H1 (cell line): Measurements from ENCODE around the gene SLC9C1. TPM values are rescaled to one million over a fixed set of nuclear protein-coding genes. Genes with fewer than 3 reads are reported as not detected.

ENCODE experiments used
- CTCF ChIA-PET: fragments of 300-600 bp; sonication (Branson Sonifier 250); formaldehyde crosslinking; loops from one replicate; lab custom pipeline; 2021; ENCODE audit not compliant: partially characterized antibody; lab: Charles Lee
- POLR2A ChIA-PET: fragments of 300-600 bp; sonication (Branson Sonifier 250); formaldehyde crosslinking; loops from one replicate; lab custom pipeline; 2021; ENCODE audit warnings: inconsistent platforms; ENCODE audit not compliant: partially characterized antibody; lab: Charles Lee
- DNase-seq, 2 experiments: peaks; one replicate each; pipeline versions ENCODE4 v3.0.0 to v3.0.0-alpha.2; 2010 to 2022; ENCODE audit warnings: low spot score in 2 of 2, low read depth in 1 of 2, mixed read lengths in 1 of 2
- FAIRE-seq: peaks from 2 replicates; lab custom pipeline; 2011; peaks lifted over from hg19 to GRCh38; lab: Jason Lieb, UNC
- H2AFZ ChIP-seq: 2 replicates; pipeline ENCODE4 v1.8.1; 2012; ENCODE audit warnings: low read length, inconsistent platforms
- H2AK5ac ChIP-seq: 2 replicates; pipeline ENCODE4 v1.6.1; 2013; ENCODE audit warnings: low read depth, low read length
- H2BK120ac ChIP-seq: replicated peaks from 2 replicates; pipeline ENCODE3; 2013; ENCODE audit warnings: low read depth, low read length, inconsistent platforms
- H2BK12ac ChIP-seq: 2 replicates; pipeline ENCODE4 v1.6.1; 2013; ENCODE audit warnings: low read depth, low read length
- H2BK15ac ChIP-seq: 2 replicates; pipeline ENCODE4 v1.6.1; 2013; ENCODE audit warnings: low read length
- H2BK20ac ChIP-seq: 2 replicates; pipeline ENCODE4 v1.6.1; 2013; ENCODE audit warnings: low read length
- H2BK5ac ChIP-seq: 2 replicates; pipeline ENCODE4 v1.6.1; 2013; ENCODE audit warnings: low read depth, low read length
- H3K14ac ChIP-seq: 2 replicates; pipeline ENCODE4 v1.6.1; 2013; ENCODE audit warnings: inconsistent platforms; ENCODE audit not compliant: insufficient read length
- H3K18ac ChIP-seq: 2 replicates; pipeline ENCODE4 v1.6.1; 2013; ENCODE audit warnings: low read length; ENCODE audit errors: extremely low read depth
- H3K23ac ChIP-seq: 2 replicates; pipeline ENCODE4 v1.6.1; 2013; ENCODE audit warnings: inconsistent platforms; ENCODE audit not compliant: insufficient read length
- H3K23me2 ChIP-seq: 2 replicates; pipeline ENCODE4 v1.6.1; 2013; ENCODE audit warnings: low read depth, low read length
- H3K27ac ChIP-seq: 2 replicates; pipeline ENCODE4 v1.6.1; 2011; ENCODE audit warnings: low read depth, low read length, inconsistent platforms
- H3K27me3 ChIP-seq, 4 experiments: replicated peaks in 1 of 4; 1 replicate in 1 of 4; 2 replicates in 3 of 4; pipeline versions ENCODE4 v1.6.1 to v1.8.1; 2011 to 2013; ENCODE audit warnings: low read length in 3 of 4, mild to moderate bottlenecking in 3 of 4, inconsistent platforms in 2 of 4, mixed read lengths in 2 of 4, moderate library complexity in 1 of 4; ENCODE audit not compliant: control insufficient read depth in 3 of 4, insufficient read depth in 3 of 4; ENCODE audit errors: extremely low read depth in 1 of 4
- H3K36me3 ChIP-seq, 4 experiments: 2 replicates each; pipeline versions ENCODE4 v1.6.1 to v1.8.1; 2011 to 2013; ENCODE audit warnings: mild to moderate bottlenecking in 4 of 4, low read length in 3 of 4, moderate library complexity in 2 of 4, control low read depth in 1 of 4, inconsistent platforms in 1 of 4; ENCODE audit not compliant: insufficient read depth in 4 of 4, control insufficient read depth in 2 of 4
- H3K4ac ChIP-seq: replicated peaks from 2 replicates; pipeline ENCODE3; 2013; ENCODE audit warnings: low read length, low read depth, mixed read lengths, inconsistent platforms; ENCODE audit not compliant: insufficient read length
- H3K4me1 ChIP-seq, 4 experiments: replicated peaks in 1 of 4; 1 replicate in 1 of 4; 2 replicates in 3 of 4; pipeline versions ENCODE4 v1.6.1 to v1.8.1; 2011 to 2013; ENCODE audit warnings: low read length in 3 of 4, inconsistent platforms in 2 of 4, mixed read lengths in 1 of 4; ENCODE audit not compliant: insufficient read depth in 4 of 4, control insufficient read depth in 3 of 4
- H3K4me2 ChIP-seq, 2 experiments: 2 replicates each; pipeline versions ENCODE4 v1.6.1 to v1.8.1; 2011 to 2013; ENCODE audit warnings: low read depth in 2 of 2, low read length in 2 of 2, control low read depth in 1 of 2, inconsistent platforms in 1 of 2, mild to moderate bottlenecking in 1 of 2; ENCODE audit not compliant: insufficient read depth in 1 of 2
- H3K4me3 ChIP-seq, 4 experiments: fragments of 200-600, 300-600 bp in 1 of 4; sonication (generic), shearing (Covaris generic), sonication (Bioruptor Twin) in 1 of 4; 2 replicates each; pipeline versions ENCODE4 v1.5.1 to v1.8.1; 2011 to 2016; ENCODE audit warnings: low read length in 4 of 4, low read depth in 3 of 4, control low read depth in 2 of 4, inconsistent platforms in 2 of 4, mild to moderate bottlenecking in 2 of 4, mixed read lengths in 1 of 4, moderate library complexity in 1 of 4; ENCODE audit not compliant: insufficient read depth in 2 of 4; ENCODE audit errors: extremely low read depth in 1 of 4
- H3K56ac ChIP-seq: replicated peaks from 2 replicates; pipeline ENCODE3; 2013; ENCODE audit warnings: low read depth, mild to moderate bottlenecking, mixed read lengths, low read length, inconsistent platforms; ENCODE audit not compliant: insufficient read length
- H3K79me1 ChIP-seq: 2 replicates; pipeline ENCODE4 v1.6.1; 2013; ENCODE audit warnings: low read depth, low read length, control low read depth
- H3K79me2 ChIP-seq, 2 experiments: 2 replicates each; pipeline versions ENCODE4 v1.6.1 to v1.8.1; 2012 to 2013; ENCODE audit warnings: low read length in 2 of 2, mild to moderate bottlenecking in 2 of 2, inconsistent platforms in 1 of 2; ENCODE audit not compliant: insufficient read depth in 2 of 2, control insufficient read depth in 1 of 2
- H3K9ac ChIP-seq, 4 experiments: replicated peaks in 1 of 4; 1 replicate in 1 of 4; 2 replicates in 3 of 4; pipeline versions ENCODE4 v1.6.1 to v1.8.1; 2011 to 2013; ENCODE audit warnings: low read depth in 3 of 4, low read length in 3 of 4, control low read depth in 2 of 4, mild to moderate bottlenecking in 2 of 4, moderate library complexity in 2 of 4, inconsistent platforms in 1 of 4; ENCODE audit errors: extremely low read depth in 1 of 4
- H3K9me3 ChIP-seq, 2 experiments: 2 replicates each; pipeline versions ENCODE4 v1.6.1 to v1.8.1; 2012 to 2013; ENCODE audit warnings: mild to moderate bottlenecking in 2 of 2, moderate library complexity in 2 of 2, control low read depth in 1 of 2, inconsistent platforms in 1 of 2, low read depth in 1 of 2, low read length in 1 of 2, mixed read lengths in 1 of 2; ENCODE audit not compliant: insufficient read depth in 2 of 2
- H4K20me1 ChIP-seq, 2 experiments: replicated peaks in 1 of 2; 2 replicates each; pipeline versions ENCODE3 to v1.8.1; 2011 to 2013; ENCODE audit warnings: inconsistent platforms in 2 of 2, low read length in 2 of 2, mild to moderate bottlenecking in 1 of 2; ENCODE audit not compliant: insufficient read depth in 2 of 2, control insufficient read depth in 1 of 2
- H4K5ac ChIP-seq: 2 replicates; pipeline ENCODE4 v1.6.1; 2013; ENCODE audit warnings: low read length, low read depth, mixed read lengths, inconsistent platforms; ENCODE audit not compliant: insufficient read length
- H4K8ac ChIP-seq: 2 replicates; pipeline ENCODE4 v1.8.0; 2013; ENCODE audit warnings: mild to moderate bottlenecking, moderate library complexity, low read length, inconsistent platforms; ENCODE audit not compliant: insufficient read depth; ENCODE audit errors: extremely low read depth
- H4K91ac ChIP-seq: replicated peaks from 2 replicates; pipeline ENCODE3; 2013; ENCODE audit warnings: low read length, mixed read lengths, inconsistent platforms; ENCODE audit not compliant: insufficient read length
- BCL11A ChIP-seq, 2 experiments: IDR thresholded peaks; one replicate each; pipeline ENCODE4 v1.6.1; 2011; ENCODE audit warnings: low read depth in 2 of 2, low read length in 2 of 2, mild to moderate bottlenecking in 2 of 2
- CEBPB ChIP-seq: IDR thresholded peaks from 2 replicates; pipeline ENCODE4 v1.6.1; 2012; ENCODE audit warnings: low read depth, low read length
- CTCF ChIP-seq, 3 experiments: IDR thresholded peaks; 1 replicate in 2 of 3; 2 replicates in 1 of 3; pipeline versions ENCODE4 v1.5.1 to v1.6.1; 2011; ENCODE audit warnings: low read length in 3 of 3, mild to moderate bottlenecking in 3 of 3, inconsistent platforms in 2 of 3, low read depth in 1 of 3, moderate library complexity in 1 of 3; ENCODE audit not compliant: insufficient read depth in 1 of 3; ENCODE audit errors: control extremely low read depth in 1 of 3
- EP300 ChIP-seq, 2 experiments: IDR thresholded peaks; 1 replicate in 1 of 2; 2 replicates in 1 of 2; pipeline ENCODE4 v1.6.1; 2011 to 2012; ENCODE audit warnings: low read depth in 2 of 2, low read length in 2 of 2, mild to moderate bottlenecking in 2 of 2, borderline replicate concordance in 1 of 2, inconsistent platforms in 1 of 2, moderate library complexity in 1 of 2
- MAX ChIP-seq: IDR thresholded peaks from 2 replicates; pipeline ENCODE4 v1.6.1; 2012; ENCODE audit warnings: inconsistent platforms
- SP2 ChIP-seq: IDR thresholded peaks from 2 replicates; pipeline ENCODE4 v1.6.1; 2012; ENCODE audit warnings: mild to moderate bottlenecking, low read length, inconsistent platforms
- SRF ChIP-seq: IDR thresholded peaks from 2 replicates; pipeline ENCODE4 v1.6.1; 2011; ENCODE audit warnings: mild to moderate bottlenecking, low read depth, low read length, moderate library complexity
- TAF1 ChIP-seq: IDR thresholded peaks from 2 replicates; pipeline ENCODE4 v1.6.1; 2011; ENCODE audit warnings: mild to moderate bottlenecking, low read depth, low read length
- TAF7 ChIP-seq: optimal IDR thresholded peaks from 2 replicates; pipeline ENCODE3; 2011; ENCODE audit warnings: low read depth, mild to moderate bottlenecking, inconsistent platforms, low read length, moderate library complexity, borderline replicate concordance
- WGBS, 2 experiments: shearing (Covaris generic) in 1 of 2; methylation state at CpG; one replicate each; pipeline versions ENCODE4 v1.1.6 to v1.1.7; 2013 to 2015; ENCODE audit warnings: low lambda C conversion rate in 2 of 2, mixed read lengths in 2 of 2, inconsistent platforms in 1 of 2, low coverage in 1 of 2, missing lambda C conversion rate in 1 of 2; ENCODE audit not compliant: insufficient replicate concordance in 2 of 2, insufficient coverage in 1 of 2, insufficient read length in 1 of 2; ENCODE audit errors: extremely low coverage in 1 of 2, missing lambda C conversion rate in 1 of 2; 5-methylcytosine and 5-hydroxymethylcytosine counted together
- polyA plus RNA-seq, 7 experiments: library from polyadenylated mRNA; depleted of rRNA in 3 of 7; stranded (reverse) in 5 of 7; unstranded in 2 of 7; fragments of >200 nt in 5 of 7; fragments of 200-250 nt in 2 of 7; gene quantifications; 1 replicate in 5 of 7; 2 replicates in 1 of 7; 4 replicates in 1 of 7; pipeline versions ENCODE4 v1.2.1 to v1.2.3, GENCODE V29; 2011 to 2013; ENCODE audit warnings: missing spikeins in 2 of 7, mixed read lengths in 2 of 7
- total RNA-seq: library from RNA; stranded (reverse); fragmentation: NEBNext Ultra II Directional; extraction: Animal tissue kit (Norgen Biotek cat#: 25700); gene quantifications from 2 replicates; pipeline ENCODE4 v1.2.1, GENCODE V29; 2021

SLC9C1 gene
- total and polyA plus RNA-seq, 2 of the 8 experiments (the other 6 are each of a cell fraction or from before 2014, with no cell fraction given) = 0.15 to 0.24 TPM

- Histone ChIP-seq H3K9ac (no peak overlapping the region), H4K8ac (no peak overlapping the region), H4K5ac (no peak overlapping the region), H3K36me3 (no peaks in the 10 kb centered on the region), H2AK5ac (no peak overlapping the region), H3K27ac (no peak overlapping the region), H2BK15ac (no peak overlapping the region), H3K4me1 (no peaks in the 10 kb centered on the region), H2BK20ac (no peak overlapping the region), H3K79me2 (no peaks in the 10 kb centered on the region), H4K20me1 (no peaks in the 10 kb centered on the region), H2AFZ (no peak overlapping the region), H3K23ac (no peak overlapping the region), H3K27me3 (no peaks in the 10 kb centered on the region), H2BK5ac (no peak overlapping the region), H3K4me2 (no peak overlapping the region), H3K4ac (no peak overlapping the region), H3K9me3 (0 out of 4 replicates have a peak, but pooled peaks cover 0 to 4% of the 10 kb centered on the region in 2 experiments), H2BK120ac (no peak overlapping the region), H2BK12ac (no peak overlapping the region), H4K91ac (no peak overlapping the region), H3K14ac (no peak overlapping the region), H3K56ac (no peak overlapping the region), H3K79me1 (no peaks in the 10 kb centered on the region), H3K23me2 (no peaks in the 10 kb centered on the region), H3K18ac (no peak overlapping the region), H3K4me3 (no peak overlapping the region)
- POLR2A ChIA-PET = no interaction called here
- CTCF ChIA-PET = interaction anchor here (2.0 kb wide), 1 partner anchor 13 kb away, joined by 4 read pairs; no protein-coding TSS in a partner anchor
- WGBS, 2 experiments = 87% methylated on average over 2 of the region's 2 CpGs; no CpG with 5 or more reads in 1 of the 2 experiments
- no peak for DNase-seq
- no peak for FAIRE-seq
- no peak for TF ChIP-seq CTCF (IDR thresholded peaks at IDR 0.05; ENCODE audit: control extremely low read depth in 1 of 3, insufficient read depth in 1 of 3, low read depth in 1 of 3, low read length in 3 of 3)
- no peak for TF ChIP-seq TAF1
- no peak for TF ChIP-seq MAX
- TF ChIP-seq SP2 = no peak
- no peak for TF ChIP-seq EP300 (IDR thresholded peaks at IDR 0.05; ENCODE audit: borderline replicate concordance in 1 of 2, low read depth in 2 of 2, low read length in 2 of 2)
- TF ChIP-seq CEBPB = no peak
- TF ChIP-seq SRF = no peak
- no peak for TF ChIP-seq BCL11A (IDR thresholded peaks at IDR 0.05; ENCODE audit: low read depth in 2 of 2, low read length in 2 of 2)
- no peak for TF ChIP-seq TAF7
Measured at GRCh38 chr3:112253301-112253971, 40.6 kb downstream of the SLC9C1 start.
